A549 (cell line): ENCODE results near the gene C11orf21. TPM values are rescaled to one million over a fixed set of nuclear protein-coding genes. Genes with fewer than 3 reads are reported as not detected.
A peak's percentile ranks its signal among the peaks of the same experiment; 100 is the strongest.

Experiments
- ATAC-seq, 2 experiments: fragments of 200-7000 bp in 1 of 2; fragments of >200 bp in 1 of 2; cut with Nextera tagmentation in 1 of 2; cut with Tn5 transposase in 1 of 2; 3 replicates each; pipeline versions ENCODE4 v1.8.0 to v1.9.1; 2018 to 2020; ENCODE audit warnings: mild to moderate bottlenecking in 1 of 2, moderate library complexity in 1 of 2
- CTCF ChIA-PET: fragments of 300-600 bp; sonication (Branson Sonifier 250); formaldehyde crosslinking; extraction: SDS; loops from one replicate; lab custom pipeline; 2021; ENCODE audit warnings: antibody characterized with exemption, inconsistent platforms; lab: Yijun Ruan, JAX
- POLR2A ChIA-PET: fragments of 350-600 bp; formaldehyde crosslinking; extraction: SDS; loops from one replicate; lab custom pipeline; 2021; ENCODE audit warnings: antibody characterized with exemption, inconsistent platforms; lab: Yijun Ruan, JAX
- DNase-seq, 2 experiments: peaks; one replicate each; pipeline versions ENCODE4 v3.0.0 to v3.0.0-alpha.2; 2011 to 2016; ENCODE audit warnings: low read depth in 1 of 2, low spot score in 1 of 2
- FAIRE-seq: peaks from 2 replicates; lab custom pipeline; 2011; peaks lifted over from hg19 to GRCh38; lab: Jason Lieb, UNC
- H3K27ac ChIP-seq, 2 experiments: fragments of >200 bp; sonication (Bioruptor Twin); formaldehyde crosslinking; 3 replicates each; pipeline ENCODE4 v1.5.1; 2016 to 2017
- H3K4me1 ChIP-seq: fragments of >200 bp; sonication (Bioruptor Twin); formaldehyde crosslinking; 3 replicates; pipeline ENCODE4 v1.6.1; 2016
- H3K4me2 ChIP-seq: fragments of >200 bp; sonication (Bioruptor Twin); formaldehyde crosslinking; 3 replicates; pipeline ENCODE4 v1.6.1; 2016
- H3K4me3 ChIP-seq: fragments of >200 bp; sonication (Bioruptor Twin); formaldehyde crosslinking; 3 replicates; pipeline ENCODE4 v1.5.1; 2016
- H3K9me3 ChIP-seq: fragments of >200 bp; sonication (Bioruptor Twin); formaldehyde crosslinking; 3 replicates; pipeline ENCODE4 v1.6.1; 2016
- BHLHE40 ChIP-seq: IDR thresholded peaks from 2 replicates; pipeline ENCODE4 v1.6.1; 2012; ENCODE audit warnings: low read depth, low read length, inconsistent platforms
- CBX2 ChIP-seq: fragments of 200-600 bp; sonication (generic); IDR thresholded peaks from 2 replicates; pipeline ENCODE4 v1.6.1; 2016; ENCODE audit warnings: low read depth, mild to moderate bottlenecking, borderline replicate concordance
- CTCF ChIP-seq: fragments of >200 bp; sonication (Bioruptor Twin); formaldehyde crosslinking; IDR thresholded peaks from 3 replicates; pipeline ENCODE4 v1.5.1; 2016
- ESRRA ChIP-seq: fragments of 150-350 bp; IDR thresholded peaks from 2 replicates; pipeline ENCODE4 v1.6.1; 2014; ENCODE audit warnings: mild to moderate bottlenecking, low read length, borderline replicate concordance
- GATA3 ChIP-seq: IDR thresholded peaks from 2 replicates; pipeline ENCODE4 v1.6.1; 2012; ENCODE audit warnings: borderline replicate concordance
- HDAC2 ChIP-seq: fragments of 200-600 bp; sonication (generic); IDR thresholded peaks from 2 replicates; pipeline ENCODE4 v1.6.1; 2016
- HOXB5 ChIP-seq: fragments of 250-450 bp; sonication (Bioruptor Pico); IDR thresholded peaks from 2 replicates; pipeline ENCODE4 v1.5.0; 2020; ENCODE audit warnings: mild to moderate bottlenecking, moderate library complexity
- JUN ChIP-seq, 2 experiments: fragments of >200 bp; sonication (Bioruptor Twin); formaldehyde crosslinking; IDR thresholded peaks; 2 replicates in 1 of 2; 3 replicates in 1 of 2; pipeline ENCODE4 v1.6.1; 2016 to 2017
- JUNB ChIP-seq: fragments of >200 bp; sonication (Bioruptor Twin); formaldehyde crosslinking; IDR thresholded peaks from 2 replicates; pipeline ENCODE4 v1.6.1; 2016
- KDM5A ChIP-seq: fragments of 200-600 bp; sonication (generic); IDR thresholded peaks from 2 replicates; pipeline ENCODE4 v1.6.1; 2016; ENCODE audit warnings: antibody characterized with exemption, mild to moderate bottlenecking
- MAZ ChIP-seq: fragments of 150-350 bp; IDR thresholded peaks from 2 replicates; pipeline ENCODE4 v1.6.1; 2014; ENCODE audit warnings: antibody characterized with exemption, low read depth, low read length, borderline replicate concordance
- NFE2L2 ChIP-seq: fragments of 150-350 bp; conservative IDR thresholded peaks from 2 replicates; pipeline ENCODE4 v1.6.1; 2014; ENCODE audit warnings: low read length
- POLR2A ChIP-seq: IDR thresholded peaks from 2 replicates; pipeline ENCODE4 v1.6.1; 2012; ENCODE audit warnings: mild to moderate bottlenecking, low read length
- RAD21 ChIP-seq, 2 experiments: fragments of >200 bp in 1 of 2; sonication (Bioruptor Twin) in 1 of 2; formaldehyde crosslinking in 1 of 2; IDR thresholded peaks in 1 of 2; conservative IDR thresholded peaks in 1 of 2; 2 replicates in 1 of 2; 3 replicates in 1 of 2; pipeline ENCODE4 v1.6.1; 2012 to 2018; ENCODE audit warnings: inconsistent platforms in 1 of 2
- RCOR1 ChIP-seq: fragments of 150-350 bp; IDR thresholded peaks from 2 replicates; pipeline ENCODE4 v1.6.1; 2014; ENCODE audit warnings: antibody characterized with exemption, low read length, low read depth
- SMC3 ChIP-seq: fragments of >200 bp; sonication (Bioruptor Twin); formaldehyde crosslinking; IDR thresholded peaks from 3 replicates; pipeline ENCODE4 v1.6.1; 2018; ENCODE audit warnings: inconsistent platforms
- SREBF2 ChIP-seq: fragments of 450-650 bp; IDR thresholded peaks from 2 replicates; pipeline ENCODE4 v1.6.1; 2014; ENCODE audit warnings: mild to moderate bottlenecking, moderate library complexity
- TP53 ChIP-seq: fragments of 250-450 bp; sonication (Bioruptor Pico); IDR thresholded peaks from 2 replicates; pipeline ENCODE4 v1.5.0; 2021; ENCODE audit warnings: mild to moderate bottlenecking, moderate library complexity
- ZC3H11A ChIP-seq: fragments of 450-650 bp; IDR thresholded peaks from 2 replicates; pipeline ENCODE4 v1.6.1; 2014; ENCODE audit warnings: antibody characterized with exemption, mild to moderate bottlenecking
- ZFP36 ChIP-seq: fragments of 450-650 bp; IDR thresholded peaks from 2 replicates; pipeline ENCODE4 v1.6.1; 2014; ENCODE audit warnings: borderline replicate concordance; ENCODE audit not compliant: partially characterized antibody
- ZNF302 ChIP-seq: fragments of 250-450 bp; sonication (Bioruptor Pico); IDR thresholded peaks from 2 replicates; pipeline ENCODE4 v1.9.0; 2021; ENCODE audit warnings: inconsistent platforms, mild to moderate bottlenecking, moderate library complexity
- WGBS: methylation state at CpG from one replicate; pipeline ENCODE4 v1.1.6; 2017; ENCODE audit errors: missing lambda C conversion rate; 5-methylcytosine and 5-hydroxymethylcytosine counted together
- polyA plus RNA-seq, 4 experiments: library from polyadenylated mRNA; depleted of rRNA in 3 of 4; stranded (reverse); fragments of >200 nt; fragmentation: RNase III in 1 of 4; extraction: RNeasy Plus Mini Kit Qiagen cat#74134 plus additional on column Dnase treatment in 1 of 4; gene quantifications; 2 replicates in 3 of 4; 3 replicates in 1 of 4; pipeline ENCODE4 v1.2.3, GENCODE V29; 2011 to 2017
- TF ChIP-seq, protein P1 (sequence below): fragments of >200 bp; sonication (Bioruptor Twin); formaldehyde crosslinking; IDR thresholded peaks from 2 replicates; pipeline ENCODE4 v1.6.1; 2016
- TF ChIP-seq, protein P2 (sequence below): fragments of 200-600 bp; sonication (generic); IDR thresholded peaks from 2 replicates; pipeline ENCODE4 v1.6.1; 2016; ENCODE audit warnings: antibody characterized with exemption, mild to moderate bottlenecking, moderate library complexity
- TF ChIP-seq, protein P3 (sequence below): IDR thresholded peaks from 2 replicates; pipeline ENCODE4 v1.6.1; 2012
- TF ChIP-seq, protein P4 (sequence below): fragments of 250-450 bp; sonication (Bioruptor Pico); IDR thresholded peaks from 2 replicates; pipeline ENCODE4 v1.5.0; 2020; ENCODE audit warnings: low read depth, mild to moderate bottlenecking, moderate library complexity

The C11orf21 gene
- polyA plus RNA-seq, 2 of the 4 experiments (the other 2 are of a cell fraction): not detected

DNA sequence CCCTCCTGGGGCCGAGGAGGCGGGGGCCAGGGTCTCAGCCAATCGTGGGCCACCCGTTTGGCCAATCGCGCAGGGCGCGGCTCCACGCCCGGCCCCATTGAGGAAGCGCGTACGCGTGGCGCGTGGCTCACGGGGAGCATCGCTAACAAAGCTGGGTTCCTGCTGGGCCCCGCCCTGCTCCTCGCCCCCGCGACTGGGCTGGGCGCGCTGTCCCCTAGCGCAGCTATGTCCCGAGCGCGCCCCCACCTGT, 30.7 kb downstream of the C11orf21 start:
- ChIA-PET POLR2A (no interaction called here), CTCF (interaction anchor here (1.1 kb wide), 1 partner anchor 33 kb away, joined by 3 read pairs; no protein-coding TSS in a partner anchor)
- DNase-seq: no peak
- Histone ChIP-seq H3K4me2 (no peak overlapping the region), H3K4me3 (no peak overlapping the region), H3K4me1 (peaks cover 11% of the 10 kb centered on the region; the same call in 2 of the 3 replicates), H3K27ac (no peak overlapping the region), H3K9me3 (no peaks in the 10 kb centered on the region)
- no peak for FAIRE-seq
- ATAC-seq: no peak
- TF ChIP-seq ZC3H11A: no peak
- WGBS: 82% methylated on average over 27 of the region's 28 CpGs

- peak within 1 kb of the TSS in 1 of 2 experiments; percentile 62; a peak in 1 of 6 replicates for H3K27ac ChIP-seq
- peak within 1 kb of the TSS; percentile 52 for H3K4me3 ChIP-seq
- TF ChIP-seq ESRRA: no peak
- TF ChIP-seq HDAC2: peak; percentile 63; the same call in 1 of the 2 replicates
- H3K9me3 ChIP-seq: no peaks in the 10 kb centered on the region
- no peak for FAIRE-seq
- WGBS: 52% methylated on average over 51 of the region's 89 CpGs
- ChIA-PET CTCF (interaction anchor here (0.7 to 1.8 kb wide), 6 partner anchors 20 to 155 kb away, joined by 3 to 4 read pairs (median 3); no protein-coding TSS in a partner anchor), POLR2A (interaction anchor here (0.5 kb wide), 1 partner anchor 132 kb away, joined by 5 read pairs; no protein-coding TSS in a partner anchor)
- ATAC-seq: no peak
- peak within 1 kb of the TSS; percentile 96 for H3K4me2 ChIP-seq
- no peak for DNase-seq
- peaks cover 11% of the 10 kb centered on the region; the same call in 2 of the 3 replicates for H3K4me1 ChIP-seq
Observed at GRCh38 chr11:2270322-2271076, 31.2 kb downstream of the C11orf21 start, which contains the start of gene ASCL2. ASCL2 (minus strand) TSS chr11:2270588; CDS start chr11:2270332, 256 bp downstream.

GRCh38 chr11:2269601-2270321, 32.0 kb downstream of the C11orf21 start:
- CTCF ChIA-PET: interaction anchor here (0.7 to 1.8 kb wide), 8 partner anchors 19 to 192 kb away, joined by 3 to 4 read pairs (median 3); no protein-coding TSS in a partner anchor
- WGBS: 7% methylated on average over 6 of the region's 104 CpGs
- peak overlapping the region; percentile 52 for H3K4me3 ChIP-seq
- peak; percentile 56 to 85 for DNase-seq
- H3K4me1 ChIP-seq: peaks cover 11% of the 10 kb centered on the region; the same call in 2 of the 3 replicates
- peak overlapping the region in 1 of 2 experiments; percentile 62; a peak in 1 of 6 replicates for H3K27ac ChIP-seq
- FAIRE-seq: no peak
- peak overlapping the region; percentile 96 for H3K4me2 ChIP-seq
- H3K9me3 ChIP-seq: no peaks in the 10 kb centered on the region
- POLR2A ChIA-PET: interaction anchor here (0.5 kb wide), 1 partner anchor 132 kb away, joined by 5 read pairs; no protein-coding TSS in a partner anchor
- ATAC-seq: peak; percentile 62 to 83; a peak in 5 of 6 replicates
- TF ChIP-seq HOXB5 (no peak), TP53 (CRISPR knock-in tag) (no peak), KDM5A (no peak), HDAC2 (no peak), ZFP36 (no peak), RCOR1 (no peak), ZNF302 (no peak), CBX2 (no peak), JUN (IDR thresholded peaks at IDR 0.05) (no peak), MAZ (no peak), NFE2L2 (no peak), CTCF (peak; percentile 35), RAD21 (conservative IDR thresholded peaks at IDR 0.05 in 1 of 2, IDR thresholded peaks at IDR 0.05 in 1 of 2) (peak; percentile 13 to 21; a peak in 2 of 5 replicates), SMC3 (peak; percentile 46), GATA3 (no peak), ZC3H11A (no peak), JUNB (no peak), POLR2A (no peak), SREBF2 (no peak), BHLHE40 (peak; percentile 84)
- TF ChIP-seq, protein P1, sequence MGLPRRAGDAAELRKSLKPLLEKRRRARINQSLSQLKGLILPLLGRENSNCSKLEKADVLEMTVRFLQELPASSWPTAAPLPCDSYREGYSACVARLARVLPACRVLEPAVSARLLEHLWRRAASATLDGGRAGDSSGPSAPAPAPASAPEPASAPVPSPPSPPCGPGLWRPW: no peak
- TF ChIP-seq, protein P2, sequence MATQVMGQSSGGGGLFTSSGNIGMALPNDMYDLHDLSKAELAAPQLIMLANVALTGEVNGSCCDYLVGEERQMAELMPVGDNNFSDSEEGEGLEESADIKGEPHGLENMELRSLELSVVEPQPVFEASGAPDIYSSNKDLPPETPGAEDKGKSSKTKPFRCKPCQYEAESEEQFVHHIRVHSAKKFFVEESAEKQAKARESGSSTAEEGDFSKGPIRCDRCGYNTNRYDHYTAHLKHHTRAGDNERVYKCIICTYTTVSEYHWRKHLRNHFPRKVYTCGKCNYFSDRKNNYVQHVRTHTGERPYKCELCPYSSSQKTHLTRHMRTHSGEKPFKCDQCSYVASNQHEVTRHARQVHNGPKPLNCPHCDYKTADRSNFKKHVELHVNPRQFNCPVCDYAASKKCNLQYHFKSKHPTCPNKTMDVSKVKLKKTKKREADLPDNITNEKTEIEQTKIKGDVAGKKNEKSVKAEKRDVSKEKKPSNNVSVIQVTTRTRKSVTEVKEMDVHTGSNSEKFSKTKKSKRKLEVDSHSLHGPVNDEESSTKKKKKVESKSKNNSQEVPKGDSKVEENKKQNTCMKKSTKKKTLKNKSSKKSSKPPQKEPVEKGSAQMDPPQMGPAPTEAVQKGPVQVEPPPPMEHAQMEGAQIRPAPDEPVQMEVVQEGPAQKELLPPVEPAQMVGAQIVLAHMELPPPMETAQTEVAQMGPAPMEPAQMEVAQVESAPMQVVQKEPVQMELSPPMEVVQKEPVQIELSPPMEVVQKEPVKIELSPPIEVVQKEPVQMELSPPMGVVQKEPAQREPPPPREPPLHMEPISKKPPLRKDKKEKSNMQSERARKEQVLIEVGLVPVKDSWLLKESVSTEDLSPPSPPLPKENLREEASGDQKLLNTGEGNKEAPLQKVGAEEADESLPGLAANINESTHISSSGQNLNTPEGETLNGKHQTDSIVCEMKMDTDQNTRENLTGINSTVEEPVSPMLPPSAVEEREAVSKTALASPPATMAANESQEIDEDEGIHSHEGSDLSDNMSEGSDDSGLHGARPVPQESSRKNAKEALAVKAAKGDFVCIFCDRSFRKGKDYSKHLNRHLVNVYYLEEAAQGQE: no peak
- TF ChIP-seq, protein P3, sequence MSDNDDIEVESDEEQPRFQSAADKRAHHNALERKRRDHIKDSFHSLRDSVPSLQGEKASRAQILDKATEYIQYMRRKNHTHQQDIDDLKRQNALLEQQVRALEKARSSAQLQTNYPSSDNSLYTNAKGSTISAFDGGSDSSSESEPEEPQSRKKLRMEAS: peak; percentile 93
- TF ChIP-seq, protein P4, sequence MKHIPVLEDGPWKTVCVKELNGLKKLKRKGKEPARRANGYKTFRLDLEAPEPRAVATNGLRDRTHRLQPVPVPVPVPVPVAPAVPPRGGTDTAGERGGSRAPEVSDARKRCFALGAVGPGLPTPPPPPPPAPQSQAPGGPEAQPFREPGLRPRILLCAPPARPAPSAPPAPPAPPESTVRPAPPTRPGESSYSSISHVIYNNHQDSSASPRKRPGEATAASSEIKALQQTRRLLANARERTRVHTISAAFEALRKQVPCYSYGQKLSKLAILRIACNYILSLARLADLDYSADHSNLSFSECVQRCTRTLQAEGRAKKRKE (CRISPR knock-in tag): no peak
